ENCODE measurements around the gene PRSS22.

DNA sequence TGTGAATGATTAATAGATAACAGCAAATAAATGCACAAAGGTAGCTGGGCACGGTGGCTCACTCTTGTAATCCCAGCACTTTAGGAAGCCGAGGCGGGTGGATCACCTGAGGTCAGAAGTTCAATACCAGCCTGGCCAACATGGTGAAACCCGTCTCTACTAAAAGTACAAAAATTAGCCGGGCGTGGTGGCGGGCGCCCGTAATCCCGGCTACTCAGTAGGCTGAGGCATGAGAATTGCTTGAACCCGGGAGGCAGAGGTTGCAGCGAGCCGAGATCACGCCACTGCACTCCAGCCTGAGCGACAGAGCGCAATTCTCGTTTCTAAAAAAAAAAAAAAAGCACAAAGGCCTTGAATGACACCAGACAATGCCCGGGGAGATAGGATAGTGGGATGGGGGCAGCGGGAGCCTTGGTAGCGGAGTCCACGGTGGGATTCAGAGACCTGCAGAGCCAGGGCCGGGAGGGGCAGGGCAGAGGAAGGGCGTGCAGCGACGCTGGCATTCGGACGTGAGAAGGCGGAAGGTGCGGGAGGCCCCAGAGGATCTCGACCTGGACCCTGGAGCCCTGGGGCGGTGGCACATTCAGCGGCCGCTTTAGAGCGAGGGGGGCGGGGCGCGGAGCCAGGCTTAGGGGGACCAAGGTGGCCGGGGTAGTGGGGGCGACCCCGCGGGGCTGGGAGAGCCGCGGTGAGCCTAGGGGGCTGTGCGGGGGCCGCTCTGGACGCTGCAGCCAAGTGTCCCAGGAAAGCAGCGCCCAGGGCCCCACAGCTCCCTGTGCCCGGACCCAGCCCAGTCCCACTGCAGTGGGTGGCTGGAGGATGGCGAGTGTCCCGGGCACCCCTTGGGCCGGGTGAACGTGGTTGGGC is 24.0 kb upstream of the PRSS22 start:
- TF ChIP-seq, protein P1, sequence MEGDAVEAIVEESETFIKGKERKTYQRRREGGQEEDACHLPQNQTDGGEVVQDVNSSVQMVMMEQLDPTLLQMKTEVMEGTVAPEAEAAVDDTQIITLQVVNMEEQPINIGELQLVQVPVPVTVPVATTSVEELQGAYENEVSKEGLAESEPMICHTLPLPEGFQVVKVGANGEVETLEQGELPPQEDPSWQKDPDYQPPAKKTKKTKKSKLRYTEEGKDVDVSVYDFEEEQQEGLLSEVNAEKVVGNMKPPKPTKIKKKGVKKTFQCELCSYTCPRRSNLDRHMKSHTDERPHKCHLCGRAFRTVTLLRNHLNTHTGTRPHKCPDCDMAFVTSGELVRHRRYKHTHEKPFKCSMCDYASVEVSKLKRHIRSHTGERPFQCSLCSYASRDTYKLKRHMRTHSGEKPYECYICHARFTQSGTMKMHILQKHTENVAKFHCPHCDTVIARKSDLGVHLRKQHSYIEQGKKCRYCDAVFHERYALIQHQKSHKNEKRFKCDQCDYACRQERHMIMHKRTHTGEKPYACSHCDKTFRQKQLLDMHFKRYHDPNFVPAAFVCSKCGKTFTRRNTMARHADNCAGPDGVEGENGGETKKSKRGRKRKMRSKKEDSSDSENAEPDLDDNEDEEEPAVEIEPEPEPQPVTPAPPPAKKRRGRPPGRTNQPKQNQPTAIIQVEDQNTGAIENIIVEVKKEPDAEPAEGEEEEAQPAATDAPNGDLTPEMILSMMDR (IDR thresholded peaks at IDR 0.05 in 2 of 3, conservative IDR thresholded peaks at IDR 0.05 in 1 of 3; ENCODE audit: control insufficient read depth in 2 of 3, extremely low read depth in 1 of 3, insufficient read depth in 1 of 3, low read depth in 3 of 3, low read length in 3 of 3) = no peak
- TF ChIP-seq ESRRA (IDR thresholded peaks at IDR 0.05; ENCODE audit: low read length) = no peak
- no peak for TF ChIP-seq JUNB (IDR thresholded peaks at IDR 0.05)
- TF ChIP-seq CREB1 (IDR thresholded peaks at IDR 0.05; ENCODE audit: low read depth) = no peak
- no peak for TF ChIP-seq FOXM1 (IDR thresholded peaks at IDR 0.05; ENCODE audit: low read depth, low read length)
- peak; percentile 38; the same call in 1 of the 2 replicates for TF ChIP-seq POLR2A (IDR thresholded peaks at IDR 0.05; ENCODE audit: low read depth, low read length)
- no peak for TF ChIP-seq NFYA (IDR thresholded peaks at IDR 0.05; ENCODE audit: borderline replicate concordance, low read depth, low read length)
- no peak for TF ChIP-seq MXI1 (IDR thresholded peaks at IDR 0.05; ENCODE audit: low read depth, low read length)
- no peak for TF ChIP-seq CBX5 (IDR thresholded peaks at IDR 0.05; ENCODE audit: low read depth)
- TF ChIP-seq, protein P2, sequence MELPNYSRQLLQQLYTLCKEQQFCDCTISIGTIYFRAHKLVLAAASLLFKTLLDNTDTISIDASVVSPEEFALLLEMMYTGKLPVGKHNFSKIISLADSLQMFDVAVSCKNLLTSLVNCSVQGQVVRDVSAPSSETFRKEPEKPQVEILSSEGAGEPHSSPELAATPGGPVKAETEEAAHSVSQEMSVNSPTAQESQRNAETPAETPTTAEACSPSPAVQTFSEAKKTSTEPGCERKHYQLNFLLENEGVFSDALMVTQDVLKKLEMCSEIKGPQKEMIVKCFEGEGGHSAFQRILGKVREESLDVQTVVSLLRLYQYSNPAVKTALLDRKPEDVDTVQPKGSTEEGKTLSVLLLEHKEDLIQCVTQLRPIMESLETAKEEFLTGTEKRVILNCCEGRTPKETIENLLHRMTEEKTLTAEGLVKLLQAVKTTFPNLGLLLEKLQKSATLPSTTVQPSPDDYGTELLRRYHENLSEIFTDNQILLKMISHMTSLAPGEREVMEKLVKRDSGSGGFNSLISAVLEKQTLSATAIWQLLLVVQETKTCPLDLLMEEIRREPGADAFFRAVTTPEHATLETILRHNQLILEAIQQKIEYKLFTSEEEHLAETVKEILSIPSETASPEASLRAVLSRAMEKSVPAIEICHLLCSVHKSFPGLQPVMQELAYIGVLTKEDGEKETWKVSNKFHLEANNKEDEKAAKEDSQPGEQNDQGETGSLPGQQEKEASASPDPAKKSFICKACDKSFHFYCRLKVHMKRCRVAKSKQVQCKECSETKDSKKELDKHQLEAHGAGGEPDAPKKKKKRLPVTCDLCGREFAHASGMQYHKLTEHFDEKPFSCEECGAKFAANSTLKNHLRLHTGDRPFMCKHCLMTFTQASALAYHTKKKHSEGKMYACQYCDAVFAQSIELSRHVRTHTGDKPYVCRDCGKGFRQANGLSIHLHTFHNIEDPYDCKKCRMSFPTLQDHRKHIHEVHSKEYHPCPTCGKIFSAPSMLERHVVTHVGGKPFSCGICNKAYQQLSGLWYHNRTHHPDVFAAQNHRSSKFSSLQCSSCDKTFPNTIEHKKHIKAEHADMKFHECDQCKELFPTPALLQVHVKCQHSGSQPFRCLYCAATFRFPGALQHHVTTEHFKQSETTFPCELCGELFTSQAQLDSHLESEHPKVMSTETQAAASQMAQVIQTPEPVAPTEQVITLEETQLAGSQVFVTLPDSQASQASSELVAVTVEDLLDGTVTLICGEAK (IDR thresholded peaks at IDR 0.05; ENCODE audit: borderline replicate concordance) = no peak
- TF ChIP-seq, protein P3, sequence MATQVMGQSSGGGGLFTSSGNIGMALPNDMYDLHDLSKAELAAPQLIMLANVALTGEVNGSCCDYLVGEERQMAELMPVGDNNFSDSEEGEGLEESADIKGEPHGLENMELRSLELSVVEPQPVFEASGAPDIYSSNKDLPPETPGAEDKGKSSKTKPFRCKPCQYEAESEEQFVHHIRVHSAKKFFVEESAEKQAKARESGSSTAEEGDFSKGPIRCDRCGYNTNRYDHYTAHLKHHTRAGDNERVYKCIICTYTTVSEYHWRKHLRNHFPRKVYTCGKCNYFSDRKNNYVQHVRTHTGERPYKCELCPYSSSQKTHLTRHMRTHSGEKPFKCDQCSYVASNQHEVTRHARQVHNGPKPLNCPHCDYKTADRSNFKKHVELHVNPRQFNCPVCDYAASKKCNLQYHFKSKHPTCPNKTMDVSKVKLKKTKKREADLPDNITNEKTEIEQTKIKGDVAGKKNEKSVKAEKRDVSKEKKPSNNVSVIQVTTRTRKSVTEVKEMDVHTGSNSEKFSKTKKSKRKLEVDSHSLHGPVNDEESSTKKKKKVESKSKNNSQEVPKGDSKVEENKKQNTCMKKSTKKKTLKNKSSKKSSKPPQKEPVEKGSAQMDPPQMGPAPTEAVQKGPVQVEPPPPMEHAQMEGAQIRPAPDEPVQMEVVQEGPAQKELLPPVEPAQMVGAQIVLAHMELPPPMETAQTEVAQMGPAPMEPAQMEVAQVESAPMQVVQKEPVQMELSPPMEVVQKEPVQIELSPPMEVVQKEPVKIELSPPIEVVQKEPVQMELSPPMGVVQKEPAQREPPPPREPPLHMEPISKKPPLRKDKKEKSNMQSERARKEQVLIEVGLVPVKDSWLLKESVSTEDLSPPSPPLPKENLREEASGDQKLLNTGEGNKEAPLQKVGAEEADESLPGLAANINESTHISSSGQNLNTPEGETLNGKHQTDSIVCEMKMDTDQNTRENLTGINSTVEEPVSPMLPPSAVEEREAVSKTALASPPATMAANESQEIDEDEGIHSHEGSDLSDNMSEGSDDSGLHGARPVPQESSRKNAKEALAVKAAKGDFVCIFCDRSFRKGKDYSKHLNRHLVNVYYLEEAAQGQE (IDR thresholded peaks at IDR 0.05; ENCODE audit: low read depth, low read length) = no peak
- TF ChIP-seq RAD21 (IDR thresholded peaks at IDR 0.05; ENCODE audit: insufficient read depth, low read depth, low read length) = no peak
- TF ChIP-seq NR2C2 (IDR thresholded peaks at IDR 0.05; ENCODE audit: borderline replicate concordance, control insufficient read depth, insufficient read length, low read depth) = no peak
- no peak for TF ChIP-seq KDM1A (IDR thresholded peaks at IDR 0.05; ENCODE audit: borderline replicate concordance)

All from GM12878 (cell line).